BLaER1 treated with 17β-estradiol and CSF1 and Interleukin-3, amounts not matched to agents 10 nM and 100 nM (cell line): ENCODE data around the gene GAP43.

Source experiments
- H3K27ac ChIP-seq, 11 experiments: shearing (Covaris generic); formaldehyde crosslinking; 2 replicates each; pipeline ENCODE4 v1.8.1; 2022
- H3K27me3 ChIP-seq, 11 experiments: shearing (Covaris generic); formaldehyde crosslinking; 2 replicates each; pipeline ENCODE4 v1.8.1; 2022
- H3K36me3 ChIP-seq, 11 experiments: shearing (Covaris generic); formaldehyde crosslinking; 2 replicates each; pipeline ENCODE4 v1.8.1; 2022
- H3K4me1 ChIP-seq, 10 experiments: shearing (Covaris generic); formaldehyde crosslinking; 2 replicates each; pipeline ENCODE4 v1.8.1; 2022
- H3K4me2 ChIP-seq, 11 experiments: shearing (Covaris generic); formaldehyde crosslinking; 2 replicates each; pipeline ENCODE4 v1.8.1; 2022
- H3K4me3 ChIP-seq, 10 experiments: shearing (Covaris generic); formaldehyde crosslinking; 2 replicates each; pipeline ENCODE4 v1.8.1; 2022
- H3K9ac ChIP-seq, 11 experiments: shearing (Covaris generic); formaldehyde crosslinking; 2 replicates each; pipeline ENCODE4 v1.8.1; 2022
- H3K9me3 ChIP-seq, 11 experiments: shearing (Covaris generic); formaldehyde crosslinking; replicated peaks in 1 of 11; 2 replicates each; pipeline ENCODE4 v1.8.1; 2022
- H4K20me1 ChIP-seq, 11 experiments: shearing (Covaris generic); formaldehyde crosslinking; 2 replicates each; pipeline ENCODE4 v1.8.1; 2022
- Cebpa-rat ChIP-seq, 11 experiments: shearing (Covaris generic); IDR thresholded peaks; 2 replicates each; pipeline ENCODE4 v1.8.1; 2022

Gene GAP43

DNA sequence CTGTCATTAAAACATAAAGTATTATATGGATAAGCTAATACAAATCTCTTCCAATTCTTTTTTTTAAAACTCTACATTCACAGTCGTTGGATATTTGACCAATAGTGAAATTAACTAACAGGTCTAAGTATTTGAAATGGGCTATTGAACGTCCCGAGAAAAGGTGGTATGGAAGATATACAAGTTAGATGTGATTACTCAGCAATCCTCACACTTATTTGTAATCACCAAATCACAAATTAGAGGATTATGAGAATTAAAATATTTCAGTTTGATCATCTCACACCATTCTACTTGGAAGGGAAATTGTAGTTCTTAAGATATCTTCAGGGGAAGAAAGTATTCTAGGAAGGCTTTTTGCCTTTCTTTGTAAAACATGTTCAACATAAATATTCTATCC lies 60.5 kb downstream of the GAP43 start:
- Histone ChIP-seq H3K27ac (no peak overlapping the region), H4K20me1 (no peaks in the 10 kb centered on the region), H3K4me3 (no peak overlapping the region), H3K4me1 (peaks cover 0 to 12% (median 8%) of the 10 kb centered on the region in 10 experiments; a peak in 12 of 20 replicates), H3K27me3 (peaks cover 0 to 70% (median 0%) of the 10 kb centered on the region in 11 experiments; a peak in 5 of 22 replicates), H3K4me2 (no peak overlapping the region), H3K9ac (no peak overlapping the region), H3K36me3 (no peaks in the 10 kb centered on the region), H3K9me3 (no peaks in the 10 kb centered on the region)
- no peak for TF ChIP-seq Cebpa-rat (IDR thresholded peaks at IDR 0.05)

- no peaks in the 10 kb centered on the region for H3K36me3 ChIP-seq
- peaks cover 0 to 57% (median 0%) of the 10 kb centered on the region in 11 experiments; a peak in 4 of 22 replicates for H3K27me3 ChIP-seq
- H3K9me3 ChIP-seq, result no peaks in the 10 kb centered on the region
- peaks cover 0 to 12% (median 8%) of the 10 kb centered on the region in 10 experiments; a peak in 12 of 20 replicates for H3K4me1 ChIP-seq
- no peak overlapping the region for H3K4me3 ChIP-seq
- H3K9ac ChIP-seq, result no peak overlapping the region
- TF ChIP-seq Cebpa-rat (IDR thresholded peaks at IDR 0.05), result no peak
- no peak overlapping the region for H3K4me2 ChIP-seq
- H3K27ac ChIP-seq, result no peak overlapping the region
- no peaks in the 10 kb centered on the region for H4K20me1 ChIP-seq
These were observed 61.8 kb downstream of the GAP43 start for GRCh38 chr3:115685097-115685496.

- Histone ChIP-seq H3K36me3 (no peaks in the 10 kb centered on the region), H3K9me3 (no peaks in the 10 kb centered on the region), H3K4me1 (no peaks in the 10 kb centered on the region)
These were observed 64.4 kb downstream of the GAP43 start for GRCh38 chr3:115687721-115688120.

GRCh38 chr3:115688418-115688817 lies 65.1 kb downstream of the GAP43 start:
- no peaks in the 10 kb centered on the region for H3K36me3 ChIP-seq

More at GRCh38 chr3:115687721-115688120, 64.4 kb downstream of the GAP43 start:
- Histone ChIP-seq H3K4me2 (no peak overlapping the region), H3K9ac (no peak overlapping the region), H3K27ac (no peak overlapping the region), H3K27me3 (peaks cover 0 to 38% (median 0%) of the 10 kb centered on the region in 11 experiments; a peak in 3 of 22 replicates), H4K20me1 (no peaks in the 10 kb centered on the region), H3K4me3 (no peak overlapping the region)
- no peak for TF ChIP-seq Cebpa-rat (IDR thresholded peaks at IDR 0.05)

GRCh38 chr3:115689928-115690327 lies 66.6 kb downstream of the GAP43 start:
- Histone ChIP-seq H3K4me3 (no peak overlapping the region), H3K4me2 (no peak overlapping the region), H3K4me1 (no peaks in the 10 kb centered on the region), H3K27ac (no peak overlapping the region), H3K27me3 (peaks cover 0 to 18% (median 0%) of the 10 kb centered on the region in 11 experiments; a peak in 1 of 22 replicates), H3K9me3 (no peaks in the 10 kb centered on the region), H3K36me3 (no peaks in the 10 kb centered on the region), H4K20me1 (no peaks in the 10 kb centered on the region), H3K9ac (no peak overlapping the region)
- TF ChIP-seq Cebpa-rat (IDR thresholded peaks at IDR 0.05), result no peak

More at GRCh38 chr3:115688418-115688817, 65.1 kb downstream of the GAP43 start:
- no peak overlapping the region for H3K4me2 ChIP-seq
- H3K4me3 ChIP-seq, result no peak overlapping the region
- no peak overlapping the region for H3K27ac ChIP-seq
- H3K9ac ChIP-seq, result no peak overlapping the region
- H3K27me3 ChIP-seq, result peaks cover 0 to 33% (median 0%) of the 10 kb centered on the region in 11 experiments; a peak in 3 of 22 replicates
- no peak for TF ChIP-seq Cebpa-rat (IDR thresholded peaks at IDR 0.05)
- H3K9me3 ChIP-seq, result no peaks in the 10 kb centered on the region
- H3K4me1 ChIP-seq, result no peaks in the 10 kb centered on the region
- H4K20me1 ChIP-seq, result no peaks in the 10 kb centered on the region

DNA sequence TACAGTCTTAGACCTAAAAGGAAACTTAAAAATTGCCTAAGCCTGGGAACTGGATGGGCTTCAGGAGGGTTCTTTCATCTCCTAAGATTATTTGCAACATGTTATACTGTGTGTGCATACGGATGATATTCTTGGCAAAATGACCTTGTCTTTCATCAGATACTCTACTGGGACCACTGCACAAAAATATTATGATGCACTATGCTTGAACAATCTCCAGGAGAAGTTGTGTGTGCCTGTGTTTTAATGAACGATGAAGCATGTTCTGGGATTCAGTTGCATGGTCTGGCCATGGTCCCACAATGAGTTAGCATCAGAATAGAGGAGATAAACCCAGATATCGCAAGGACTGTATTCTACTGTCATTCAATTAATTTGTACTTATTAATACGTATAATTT lies 68.7 kb downstream of the GAP43 start:
- H4K20me1 ChIP-seq, result no peaks in the 10 kb centered on the region
- no peaks in the 10 kb centered on the region for H3K27me3 ChIP-seq
- no peak overlapping the region for H3K9ac ChIP-seq
- no peak overlapping the region for H3K4me2 ChIP-seq
- no peaks in the 10 kb centered on the region for H3K9me3 ChIP-seq
- no peak overlapping the region for H3K4me3 ChIP-seq
- H3K27ac ChIP-seq, result no peak overlapping the region
- no peaks in the 10 kb centered on the region for H3K36me3 ChIP-seq
- no peak for TF ChIP-seq Cebpa-rat (IDR thresholded peaks at IDR 0.05)
- H3K4me1 ChIP-seq, result no peaks in the 10 kb centered on the region

DNA sequence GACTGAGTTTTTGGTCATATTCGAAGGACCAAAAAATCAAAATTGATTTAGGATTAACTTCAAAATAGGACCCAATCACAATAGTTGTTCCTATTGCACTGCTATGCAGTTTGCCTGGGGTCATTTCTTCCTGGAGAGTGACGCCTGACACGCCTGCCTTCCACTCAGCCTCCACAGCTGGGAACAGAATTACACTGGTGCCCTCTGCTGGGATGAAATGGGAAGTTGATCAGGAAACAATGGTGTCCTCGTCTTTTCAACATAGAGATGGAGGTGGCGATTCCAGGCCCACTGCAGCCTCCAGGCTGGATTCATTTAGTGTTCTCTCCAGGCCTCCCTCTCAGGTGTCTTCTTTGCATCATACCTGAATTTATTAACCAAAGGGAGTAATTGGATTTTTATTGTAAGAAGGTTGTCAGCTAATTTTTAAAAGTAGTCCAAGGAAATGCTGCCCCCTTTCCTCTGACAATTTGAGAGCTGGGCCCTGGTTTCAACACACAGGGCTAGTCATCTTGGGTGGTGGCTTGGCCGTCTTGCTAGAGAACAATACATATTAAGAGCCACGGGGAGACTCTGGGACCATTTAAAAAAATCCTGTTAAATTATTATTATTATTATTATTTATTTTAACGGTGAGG lies 69.7 kb downstream of the GAP43 start:
- Histone ChIP-seq H3K4me2 (no peak overlapping the region), H3K4me3 (no peak overlapping the region), H3K4me1 (no peaks in the 10 kb centered on the region), H3K27ac (no peak overlapping the region), H3K9me3 (no peaks in the 10 kb centered on the region), H3K36me3 (no peaks in the 10 kb centered on the region), H3K27me3 (no peaks in the 10 kb centered on the region), H4K20me1 (no peaks in the 10 kb centered on the region), H3K9ac (no peak overlapping the region)
- no peak for TF ChIP-seq Cebpa-rat (IDR thresholded peaks at IDR 0.05)

DNA sequence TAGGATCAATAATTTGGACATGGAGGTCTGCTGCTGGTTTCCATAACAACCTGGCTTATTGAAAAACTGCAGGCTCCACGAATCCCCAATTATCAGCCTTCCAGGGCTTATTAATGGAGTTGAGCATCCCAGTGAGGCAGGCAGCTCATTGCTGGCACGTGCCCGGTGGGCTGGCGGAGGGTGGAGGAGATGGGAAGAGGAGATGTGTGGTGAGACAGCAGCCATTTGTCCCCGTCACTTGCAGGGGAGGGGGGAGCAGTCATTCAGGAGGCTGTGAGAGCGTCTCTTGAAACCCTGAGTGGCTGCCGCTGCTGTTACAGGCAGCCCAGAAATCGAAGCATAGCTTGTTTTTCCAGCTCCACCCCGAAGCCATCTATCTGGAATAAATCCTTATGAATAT lies 70.6 kb downstream of the GAP43 start:
- Histone ChIP-seq H3K36me3 (no peaks in the 10 kb centered on the region), H3K27ac (no peak overlapping the region), H3K9ac (no peak overlapping the region), H3K9me3 (no peaks in the 10 kb centered on the region), H3K4me3 (no peak overlapping the region), H3K27me3 (no peaks in the 10 kb centered on the region), H3K4me1 (peaks cover 0 to 2% (median 1%) of the 10 kb centered on the region in 10 experiments; a peak in 10 of 20 replicates), H3K4me2 (no peak overlapping the region), H4K20me1 (no peaks in the 10 kb centered on the region)
- TF ChIP-seq Cebpa-rat (IDR thresholded peaks at IDR 0.05), result no peak

GRCh38 chr3:115695090-115695489 lies 71.8 kb downstream of the GAP43 start:
- H3K9ac ChIP-seq, result no peak overlapping the region
- H3K27ac ChIP-seq, result no peak overlapping the region
- peaks cover 0 to 14% (median 12%) of the 10 kb centered on the region in 10 experiments; a peak in 14 of 20 replicates for H3K4me1 ChIP-seq
- H3K9me3 ChIP-seq, result no peaks in the 10 kb centered on the region
- TF ChIP-seq Cebpa-rat (IDR thresholded peaks at IDR 0.05), result no peak
- H4K20me1 ChIP-seq, result no peaks in the 10 kb centered on the region
- H3K4me3 ChIP-seq, result no peak overlapping the region
- H3K4me2 ChIP-seq, result no peak overlapping the region
- no peaks in the 10 kb centered on the region for H3K36me3 ChIP-seq
- no peaks in the 10 kb centered on the region for H3K27me3 ChIP-seq
